SK-N-DZ (cell line): ENCODE results near the gene ALK.

Experiments used
- DNase-seq: peaks from one replicate; pipeline ENCODE4 v3.0.0-alpha.2; 2015; ENCODE audit warnings: low spot score

Gene ALK

GRCh38 chr2:29370581-29371125, 550.7 kb downstream of the ALK start:
- DNase-seq: no peak

- no peak for DNase-seq
Measured at GRCh38 chr2:29370173-29370572, 551.2 kb downstream of the ALK start.

GRCh38 chr2:29368659-29369040, 552.7 kb downstream of the ALK start:
- no peak for DNase-seq

DNA sequence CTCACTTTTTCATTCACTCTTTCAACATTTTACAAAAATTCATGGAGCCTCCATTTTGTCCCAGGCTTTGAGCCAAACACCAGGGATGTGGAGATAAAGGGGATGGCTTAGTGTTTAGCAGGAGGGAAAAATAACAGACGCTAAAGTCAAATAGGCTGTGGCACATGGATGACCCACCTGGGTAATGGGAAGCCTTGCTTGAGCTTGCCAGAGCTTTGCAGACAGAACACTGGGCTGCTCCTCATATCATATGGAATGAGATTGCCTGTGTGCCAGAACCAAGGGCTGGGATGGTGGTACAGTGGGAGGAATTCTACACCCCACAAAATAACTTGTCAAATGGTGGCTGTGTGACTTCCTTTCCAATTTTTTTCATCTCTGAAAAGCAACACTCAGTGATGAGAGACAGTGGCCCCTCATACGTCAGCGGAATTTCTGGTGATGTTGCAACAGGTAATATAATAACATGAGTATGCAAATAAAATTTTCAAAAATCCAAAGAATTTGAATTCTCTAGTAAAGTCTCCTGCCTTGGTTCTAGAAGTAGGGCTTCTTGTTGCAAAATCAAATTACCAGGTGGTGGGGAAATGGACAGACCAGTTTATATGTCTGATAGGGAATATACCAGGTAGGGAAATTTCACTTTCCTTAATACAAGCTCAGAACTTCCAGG, 553.3 kb downstream of the ALK start:
- no peak for DNase-seq

- DNase-seq: no peak
Measured at GRCh38 chr2:29363111-29363510, 558.3 kb downstream of the ALK start.

- DNase-seq: peak; percentile 14
Measured at GRCh38 chr2:29361231-29361630, 560.2 kb downstream of the ALK start.

DNA sequence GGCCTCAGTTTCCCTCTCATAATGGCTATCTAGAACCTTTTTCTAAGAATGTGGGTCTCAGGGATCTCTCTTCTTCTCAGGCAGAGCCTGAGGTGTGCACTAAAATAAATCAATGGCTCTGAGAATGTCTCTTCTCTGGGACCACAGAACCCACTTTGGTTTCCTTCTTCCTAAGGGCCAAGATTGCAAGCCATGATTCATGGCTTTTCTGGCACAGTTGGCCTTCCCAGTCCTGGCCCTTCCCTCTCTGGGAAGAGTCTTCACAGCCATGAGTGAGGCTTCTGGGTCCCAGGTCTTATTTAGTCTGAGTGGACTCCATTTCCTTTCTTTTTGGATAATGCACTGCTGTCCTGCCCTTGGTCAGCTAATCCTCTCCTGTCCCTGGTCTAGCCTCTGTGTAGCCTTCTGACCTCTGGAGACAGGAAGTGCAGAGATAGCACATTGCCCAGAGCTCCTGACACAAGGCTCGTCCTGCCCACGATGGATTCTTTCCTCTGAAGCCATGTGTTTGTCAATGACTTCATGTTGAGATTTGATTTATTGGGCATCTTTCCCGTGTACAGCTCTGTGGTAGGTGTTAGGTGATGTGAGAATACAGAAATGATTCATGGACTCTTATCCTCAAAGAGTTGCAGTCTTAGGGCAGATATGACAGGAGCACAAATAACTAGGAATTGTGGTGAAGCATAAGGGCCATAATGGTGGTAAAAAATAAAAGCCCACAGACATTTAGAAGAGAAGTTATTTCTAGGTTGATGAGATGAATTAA, 561.2 kb downstream of the ALK start:
- no peak for DNase-seq

DNA sequence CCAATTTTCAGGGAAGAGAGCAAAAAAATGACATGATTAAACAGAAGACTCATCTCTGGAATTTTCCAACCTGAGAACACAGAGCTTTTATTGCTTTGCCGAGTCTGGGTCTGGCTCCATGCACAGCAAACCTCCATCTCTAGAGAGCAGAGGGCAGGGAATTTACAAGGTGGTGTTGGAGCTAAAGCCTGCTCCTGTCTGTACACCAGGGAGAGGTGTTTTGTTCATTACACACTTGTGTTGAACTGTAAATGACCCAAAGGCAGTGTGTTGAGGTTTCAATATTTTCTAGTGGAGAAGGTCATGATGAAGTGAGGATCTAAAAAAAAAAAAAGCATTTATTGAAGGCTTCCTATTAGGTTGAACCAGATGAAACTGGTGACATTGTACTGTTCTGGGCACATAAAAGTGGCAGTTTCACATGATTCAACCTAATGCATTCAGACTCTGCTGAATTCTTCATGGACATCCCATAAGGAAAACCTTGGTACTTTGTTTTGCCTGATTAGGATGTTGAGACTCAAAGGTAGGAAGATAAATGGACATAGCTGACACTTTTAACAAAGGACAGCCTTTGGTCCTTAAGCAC, 567.9 kb downstream of the ALK start:
- DNase-seq: no peak

DNA sequence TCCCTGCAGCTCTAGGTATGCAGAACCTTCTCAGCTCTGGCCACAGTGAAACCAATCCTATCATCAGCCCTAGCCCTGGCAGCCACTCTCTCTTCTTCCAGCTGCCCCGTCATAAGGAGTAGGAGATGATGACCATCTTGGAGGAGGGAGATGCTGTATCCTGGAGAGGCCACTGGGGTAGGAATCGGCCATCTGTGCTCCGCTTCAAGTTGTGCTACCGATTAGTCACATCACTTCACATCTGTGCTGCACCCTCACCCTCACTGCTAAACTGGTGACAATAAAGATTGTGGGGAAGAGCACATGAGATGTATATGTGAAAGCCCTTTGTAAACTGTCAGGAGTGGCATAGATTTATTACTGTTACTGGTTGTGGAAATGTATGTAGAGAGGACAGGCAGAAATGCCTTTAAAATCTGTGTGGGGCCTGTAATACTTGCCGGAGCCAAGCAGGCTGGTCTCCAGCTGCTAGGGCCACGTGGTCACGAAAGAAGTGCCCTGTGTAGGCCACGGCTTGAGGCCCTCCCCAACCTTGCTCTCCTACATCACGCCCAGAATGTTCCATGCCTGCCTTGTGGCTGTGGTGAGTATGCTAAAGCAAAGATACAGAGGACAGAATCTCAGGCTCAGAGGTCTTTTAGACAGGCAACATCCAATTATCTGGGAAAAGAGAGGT, 569.3 kb downstream of the ALK start:
- DNase-seq: no peak

DNA sequence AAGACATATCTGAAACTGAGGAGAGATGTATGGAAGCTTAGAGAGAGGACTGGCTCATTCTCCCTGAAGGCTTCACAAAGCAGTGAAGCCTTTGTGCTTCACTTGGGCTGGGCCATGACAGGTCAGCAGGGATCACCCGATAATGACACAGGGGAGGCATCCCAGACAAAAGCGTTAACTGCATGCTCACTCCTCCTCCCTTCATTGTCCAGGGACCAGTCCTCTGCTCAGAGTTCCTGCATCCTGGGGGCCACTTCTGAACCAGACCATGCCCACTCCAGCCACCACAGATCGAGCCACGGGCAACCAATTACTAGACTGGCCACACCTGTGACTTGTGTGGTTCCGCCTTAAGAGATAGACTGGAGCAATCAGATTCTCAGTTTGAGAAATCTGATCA, 570.1 kb downstream of the ALK start:
- DNase-seq: no peak

- no peak for DNase-seq
Measured at GRCh38 chr2:29349316-29350030, 571.9 kb downstream of the ALK start.

DNA sequence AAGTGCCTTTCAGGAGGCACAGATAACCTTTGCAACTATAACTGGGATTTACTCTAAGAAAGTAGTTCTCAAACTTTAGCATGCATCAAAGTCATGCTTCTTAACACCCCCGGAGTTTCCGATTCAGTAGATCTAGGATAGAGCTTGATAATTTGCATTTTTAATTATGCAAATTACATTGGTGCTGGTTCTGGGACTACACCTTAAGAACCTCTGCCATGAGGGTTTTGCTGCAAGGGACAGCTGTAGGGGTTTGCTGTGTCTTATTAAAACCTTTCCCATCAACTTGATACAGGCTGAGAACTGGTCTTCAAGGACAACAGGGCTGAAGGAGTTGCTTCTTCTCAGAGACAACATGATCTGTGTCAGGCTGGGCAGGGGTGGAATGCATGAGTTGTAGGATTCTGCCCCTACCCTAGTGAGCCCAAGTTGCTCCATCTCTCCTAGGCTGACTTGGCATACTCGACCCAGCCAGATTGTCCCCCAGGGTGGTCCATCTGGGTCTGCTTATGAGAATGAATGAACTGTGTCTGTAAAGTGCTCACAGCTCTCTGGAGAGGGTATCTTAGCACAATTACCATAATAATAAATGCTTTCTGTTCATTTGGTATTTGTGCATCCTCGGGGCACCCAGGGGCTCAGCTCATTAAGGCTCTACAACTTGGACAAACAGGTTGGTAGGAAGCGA, 573.5 kb downstream of the ALK start:
- DNase-seq: no peak

GRCh38 chr2:29345236-29345635, 576.1 kb downstream of the ALK start:
- DNase-seq: no peak

DNA sequence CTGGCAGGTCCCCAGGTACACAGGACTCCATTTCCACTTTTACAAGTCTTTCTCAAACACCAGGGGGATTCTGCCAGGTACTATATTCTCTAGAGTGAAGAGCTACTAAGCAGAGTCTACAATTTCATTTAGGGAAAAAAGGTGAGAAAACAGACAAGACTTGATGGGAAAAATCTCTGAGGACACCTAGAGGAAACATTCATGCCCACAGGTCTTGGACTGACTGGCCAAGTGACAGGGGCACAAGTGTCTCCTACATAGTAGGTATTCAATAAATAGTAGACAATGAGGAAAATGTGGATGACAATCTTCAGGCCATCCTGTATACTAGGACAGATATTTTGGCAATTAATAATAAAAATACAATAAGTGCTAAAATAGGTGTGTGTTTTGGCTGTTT, 577.6 kb downstream of the ALK start:
- no peak for DNase-seq

- peak; percentile 78 for DNase-seq
Measured at GRCh38 chr2:29336341-29337241, 584.8 kb downstream of the ALK start.

GRCh38 chr2:29335396-29335795, 586.0 kb downstream of the ALK start:
- DNase-seq: no peak

DNA sequence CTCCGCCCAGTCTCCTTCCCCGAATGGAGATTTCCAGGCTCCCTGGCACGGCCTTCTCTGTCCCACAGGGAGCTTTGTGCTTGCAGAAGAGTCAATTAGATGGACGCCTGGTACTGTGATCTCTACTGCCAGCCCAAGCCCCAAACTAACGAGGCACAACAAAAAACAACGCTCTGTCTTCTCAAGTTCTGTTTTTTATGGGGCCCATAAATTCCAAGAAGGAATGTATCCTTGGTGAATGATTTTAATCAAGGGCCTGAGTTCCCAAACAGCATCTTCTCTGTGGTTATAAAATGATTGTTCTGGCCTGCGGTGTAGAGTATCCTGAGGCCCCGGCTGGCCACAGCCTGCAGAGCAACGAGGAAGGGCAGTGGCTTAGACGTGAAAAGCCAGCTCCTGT, 586.7 kb downstream of the ALK start:
- DNase-seq: no peak

GRCh38 chr2:29332540-29332939, 588.8 kb downstream of the ALK start:
- DNase-seq: no peak

GRCh38 chr2:29329899-29330298, 591.5 kb downstream of the ALK start:
- DNase-seq: no peak

- no peak for DNase-seq
Measured at GRCh38 chr2:29326926-29327325, 594.5 kb downstream of the ALK start.
